GM19452 (cell line): Measurements from ENCODE around the gene SURF6.
"Not testable (repeated sequence)": the region's sequence is repeated elsewhere in the genome, so short reads cannot be mapped to it uniquely, and the experiment has no call there.

Experiments
- ATAC-seq: cut with Tn5 transposase; IDR thresholded peaks from one replicate; pipeline ENCODE4 v1.9.1; 2021; ENCODE audit not compliant: unreplicated experiment

SURF6 gene

GRCh38 chr9:133335924-133336811, at the start of gene SURF6:
TSS of gene SURF6 (minus strand) at chr9:133336188. CDS start at chr9:133336132, 56 bp downstream.
- ATAC-seq = peak; percentile 74

- ATAC-seq = no peak
Measured at GRCh38 chr9:133385452-133385851, 49.5 kb upstream of the SURF6 start.

- no peak for ATAC-seq
Measured at GRCh38 chr9:133384736-133385321, 48.8 kb upstream of the SURF6 start.

- ATAC-seq = no peak
Measured at GRCh38 chr9:133383438-133383837, 47.5 kb upstream of the SURF6 start.

- no peak for ATAC-seq
Measured at GRCh38 chr9:133382507-133383141, 46.6 kb upstream of the SURF6 start.

GRCh38 chr9:133380734-133381133, 44.7 kb upstream of the SURF6 start:
- no peak for ATAC-seq

GRCh38 chr9:133379153-133380086, 43.4 kb upstream of the SURF6 start:
- no peak for ATAC-seq

GRCh38 chr9:133378408-133378962, 42.5 kb upstream of the SURF6 start:
- no peak for ATAC-seq

GRCh38 chr9:133377721-133378216, 41.8 kb upstream of the SURF6 start:
- no peak for ATAC-seq

GRCh38 chr9:133377280-133377679, 41.3 kb upstream of the SURF6 start:
- ATAC-seq = not testable (repeated sequence)

- ATAC-seq = peak; percentile 81
Measured at GRCh38 chr9:133375724-133376654, 40.0 kb upstream of the SURF6 start, which contains the start of the genes STKLD1 and SURF4. TSS of gene STKLD1 (plus strand) at chr9:133376366. CDS start at chr9:133376474, 108 bp downstream. TSS of gene SURF4 (minus strand) at chr9:133376060. CDS start at chr9:133375969, 91 bp downstream.

GRCh38 chr9:133375116-133375723, 39.2 kb upstream of the SURF6 start:
- ATAC-seq = peak; percentile 11

- no peak for ATAC-seq
Measured at GRCh38 chr9:133374612-133375115, 38.7 kb upstream of the SURF6 start.

GRCh38 chr9:133372144-133372543, 36.2 kb upstream of the SURF6 start:
- no peak for ATAC-seq

GRCh38 chr9:133371261-133371711, 35.3 kb upstream of the SURF6 start:
- no peak for ATAC-seq

GRCh38 chr9:133370685-133371084, 34.7 kb upstream of the SURF6 start:
- no peak for ATAC-seq

GRCh38 chr9:133369933-133370332, 33.9 kb upstream of the SURF6 start:
- ATAC-seq = no peak

GRCh38 chr9:133369422-133369821, 33.4 kb upstream of the SURF6 start:
- ATAC-seq = no peak
